CD14-positive monocyte (primary cell): ENCODE data around the gene PLEKHA3. TPM values are rescaled to one million over a fixed set of nuclear protein-coding genes. Genes with fewer than 3 reads are reported as not detected.

Source experiments
- DNase-seq, 3 donors: peaks; one replicate each; pipeline ENCODE4 v3.0.0-alpha.2; 2011 to 2022
- H2AFZ ChIP-seq: 2 replicates; pipeline ENCODE4 v1.6.0; 2012; ENCODE audit warnings: mild to moderate bottlenecking, low read depth, low read length, inconsistent platforms; ENCODE audit not compliant: insufficient read depth, poor library complexity, severe bottlenecking
- H3K27ac ChIP-seq, 2 donors: 1 replicate in 1 of 2; 2 replicates in 1 of 2; pipeline ENCODE4 v1.5.1; 2012 to 2013; ENCODE audit warnings: low read length in 2 of 2, control low read depth in 1 of 2, inconsistent platforms in 1 of 2, low read depth in 1 of 2, mild to moderate bottlenecking in 1 of 2
- H3K27me3 ChIP-seq, 2 donors: one replicate each; pipeline versions ENCODE4 v1.6.0 to v1.6.1; 2011 to 2013; ENCODE audit warnings: low read length in 2 of 2; ENCODE audit not compliant: control insufficient read depth in 2 of 2, insufficient read depth in 2 of 2
- H3K36me3 ChIP-seq, 2 donors: replicated peaks in 1 of 2; 1 replicate in 1 of 2; 2 replicates in 1 of 2; pipeline versions ENCODE4 v1.5.1 to v1.6.1; 2012 to 2013; ENCODE audit warnings: low read length in 2 of 2, control low read depth in 1 of 2, inconsistent platforms in 1 of 2, mild to moderate bottlenecking in 1 of 2; ENCODE audit not compliant: insufficient read depth in 2 of 2, control insufficient read depth in 1 of 2
- H3K4me1 ChIP-seq, 2 donors: 1 replicate in 1 of 2; 2 replicates in 1 of 2; pipeline versions ENCODE4 v1.5.1 to v1.6.1; 2012 to 2013; ENCODE audit warnings: low read length in 2 of 2, control low read depth in 1 of 2, inconsistent platforms in 1 of 2, mild to moderate bottlenecking in 1 of 2, moderate library complexity in 1 of 2; ENCODE audit not compliant: insufficient read depth in 2 of 2, control insufficient read depth in 1 of 2
- H3K4me2 ChIP-seq: replicated peaks from 2 replicates; pipeline ENCODE3; 2012; ENCODE audit warnings: low read length, moderate library complexity, mild to moderate bottlenecking; ENCODE audit not compliant: poor library complexity, severe bottlenecking; ENCODE audit errors: extremely low read depth
- H3K4me3 ChIP-seq, 3 experiments: fragments of 200-600 bp in 1 of 3; sonication (generic) in 1 of 3; replicated peaks in 1 of 3; 1 replicate in 2 of 3; 2 replicates in 1 of 3; pipeline ENCODE4 v1.5.1; 2011 to 2013; ENCODE audit warnings: low read length in 3 of 3, mild to moderate bottlenecking in 3 of 3, control low read depth in 2 of 3, low read depth in 2 of 3, inconsistent platforms in 1 of 3, moderate library complexity in 1 of 3
- H3K79me2 ChIP-seq: 2 replicates; pipeline ENCODE4 v1.6.0; 2012; ENCODE audit warnings: mild to moderate bottlenecking, control low read depth, inconsistent platforms, low read length, moderate library complexity; ENCODE audit not compliant: insufficient read depth
- H3K9ac ChIP-seq: 2 replicates; pipeline ENCODE4 v1.6.0; 2017; ENCODE audit warnings: low read length, mild to moderate bottlenecking; ENCODE audit not compliant: insufficient read depth, poor library complexity, severe bottlenecking
- H3K9me3 ChIP-seq, 2 donors: replicated peaks in 1 of 2; 1 replicate in 1 of 2; 2 replicates in 1 of 2; pipeline versions ENCODE4 v1.5.1 to v1.6.1; 2012 to 2013; ENCODE audit warnings: low read length in 2 of 2, control low read depth in 1 of 2; ENCODE audit not compliant: control insufficient read depth in 1 of 2, insufficient read depth in 1 of 2
- H4K20me1 ChIP-seq: 2 replicates; pipeline ENCODE4 v1.6.0; 2012; ENCODE audit warnings: mild to moderate bottlenecking, low read length, control low read depth, moderate library complexity; ENCODE audit not compliant: insufficient read depth
- H3K27ac Mint-ChIP-seq, 7 donors: one replicate each; pipeline ENCODE4 v1.8.0; 2020; ENCODE audit warnings: mild to moderate bottlenecking in 7 of 7, mixed read lengths in 7 of 7, moderate library complexity in 6 of 7, inconsistent platforms in 2 of 7
- H3K27me3 Mint-ChIP-seq, 3 donors: one replicate each; pipeline ENCODE4 v1.8.0; 2021 to 2022; ENCODE audit warnings: low read depth in 3 of 3, mild to moderate bottlenecking in 3 of 3, mixed read lengths in 3 of 3, moderate library complexity in 3 of 3, inconsistent platforms in 1 of 3
- H3K36me3 Mint-ChIP-seq, 2 donors: one replicate each; pipeline ENCODE4 v1.8.0; 2020; ENCODE audit warnings: mixed read lengths in 2 of 2, inconsistent platforms in 1 of 2, mild to moderate bottlenecking in 1 of 2
- H3K4me1 Mint-ChIP-seq: one replicate; pipeline ENCODE4 v1.8.0; 2020; ENCODE audit warnings: mild to moderate bottlenecking, mixed read lengths
- H3K4me3 Mint-ChIP-seq, 2 donors: one replicate each; pipeline ENCODE4 v1.8.0; 2020; ENCODE audit warnings: mild to moderate bottlenecking in 2 of 2, mixed read lengths in 2 of 2, moderate library complexity in 1 of 2
- H3K9me3 Mint-ChIP-seq, 7 donors: one replicate each; pipeline ENCODE4 v1.8.0; 2020 to 2022; ENCODE audit warnings: mixed read lengths in 7 of 7, mild to moderate bottlenecking in 6 of 7, moderate library complexity in 6 of 7, inconsistent platforms in 2 of 7
- WGBS: methylation state at CpG from one replicate; pipeline ENCODE4 v1.1.5; 2013; ENCODE audit warnings: missing lambda C conversion rate; ENCODE audit not compliant: insufficient coverage; 5-methylcytosine and 5-hydroxymethylcytosine counted together
- intact Hi-C, 2 donors: fragments of 100-400 bp; cut with micrococcal nuclease; formaldehyde crosslinking; loops; one replicate each; pipeline versions ENCODE4 v1.15.0 to v1.15.1; 2023
- polyA plus RNA-seq, 3 donors: library from polyadenylated mRNA; depleted of rRNA in 1 of 3; unstranded in 2 of 3; stranded (reverse) in 1 of 3; fragments of 300-500 nt in 2 of 3; fragments of >200 nt in 1 of 3; fragmentation: Illumina TruSeq in 2 of 3; gene quantifications; 1 replicate in 2 of 3; 2 replicates in 1 of 3; pipeline ENCODE4 v1.2.3, GENCODE V29; 2012 to 2021
- TF ChIP-seq, protein P1 (sequence below): fragments of 200-600 bp; IDR thresholded peaks from one replicate; pipeline ENCODE4 v1.8.0; 2022; ENCODE audit warnings: antibody characterized with exemption, mild to moderate bottlenecking

Gene PLEKHA3
- polyA plus RNA-seq, 3 donors = 5.3 to 14.1 (median 13.4) TPM

GRCh38 chr2:178479758-178480226 lies 465 bp upstream of the PLEKHA3 start:
- peak overlapping the region; percentile 97 for H3K4me2 ChIP-seq
- peak overlapping the region; percentile 68 to 92 for H3K4me3 Mint-ChIP-seq
- peaks cover 33 to 39% of the 10 kb centered on the region in 2 donors for H3K4me1 ChIP-seq
- peaks cover 40% of the 10 kb centered on the region for H3K4me1 Mint-ChIP-seq
- peak in 1 of 3 donors; percentile 27 for DNase-seq
- no peaks in the 10 kb centered on the region for H3K36me3 ChIP-seq
- peaks cover 46% of the 10 kb centered on the region for H3K79me2 ChIP-seq
- H3K27me3 Mint-ChIP-seq = no peaks in the 10 kb centered on the region
- peak overlapping the region; percentile 39 to 86 (median 42) for H3K4me3 ChIP-seq
- peak overlapping the region; percentile 80 for H2AFZ ChIP-seq
- H3K27ac Mint-ChIP-seq = peak overlapping the region; percentile 97 to 100 (median 99)
- TF ChIP-seq, protein P1, sequence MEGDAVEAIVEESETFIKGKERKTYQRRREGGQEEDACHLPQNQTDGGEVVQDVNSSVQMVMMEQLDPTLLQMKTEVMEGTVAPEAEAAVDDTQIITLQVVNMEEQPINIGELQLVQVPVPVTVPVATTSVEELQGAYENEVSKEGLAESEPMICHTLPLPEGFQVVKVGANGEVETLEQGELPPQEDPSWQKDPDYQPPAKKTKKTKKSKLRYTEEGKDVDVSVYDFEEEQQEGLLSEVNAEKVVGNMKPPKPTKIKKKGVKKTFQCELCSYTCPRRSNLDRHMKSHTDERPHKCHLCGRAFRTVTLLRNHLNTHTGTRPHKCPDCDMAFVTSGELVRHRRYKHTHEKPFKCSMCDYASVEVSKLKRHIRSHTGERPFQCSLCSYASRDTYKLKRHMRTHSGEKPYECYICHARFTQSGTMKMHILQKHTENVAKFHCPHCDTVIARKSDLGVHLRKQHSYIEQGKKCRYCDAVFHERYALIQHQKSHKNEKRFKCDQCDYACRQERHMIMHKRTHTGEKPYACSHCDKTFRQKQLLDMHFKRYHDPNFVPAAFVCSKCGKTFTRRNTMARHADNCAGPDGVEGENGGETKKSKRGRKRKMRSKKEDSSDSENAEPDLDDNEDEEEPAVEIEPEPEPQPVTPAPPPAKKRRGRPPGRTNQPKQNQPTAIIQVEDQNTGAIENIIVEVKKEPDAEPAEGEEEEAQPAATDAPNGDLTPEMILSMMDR = no peak
- H4K20me1 ChIP-seq = peaks cover 14% of the 10 kb centered on the region
- H3K9me3 Mint-ChIP-seq = no peaks in the 10 kb centered on the region
- H3K9ac ChIP-seq = peak overlapping the region; percentile 88
- intact Hi-C loops = loop anchor here (1.0 to 5.0 kb wide), 3 partner anchors 28 to 43 kb away; partner anchors contain the start of genes PJVK (in 1 of the 2) and PRKRA (in 1 of the 2)
- no peaks in the 10 kb centered on the region for H3K36me3 Mint-ChIP-seq
- 27% methylated on average over 15 of the region's 19 CpGs for WGBS
- H3K27me3 ChIP-seq = no peaks in the 10 kb centered on the region
- H3K27ac ChIP-seq = peak overlapping the region; percentile 89 to 99
- no peaks in the 10 kb centered on the region for H3K9me3 ChIP-seq

- intact Hi-C loops = loop anchor here (5.0 kb wide), 2 partner anchors 40 kb away; no protein-coding TSS in a partner anchor
- H3K9ac ChIP-seq = no peak overlapping the region
- peaks cover 33 to 39% of the 10 kb centered on the region in 2 donors for H3K4me1 ChIP-seq
- no peak overlapping the region for H3K27ac ChIP-seq
- peaks cover 32% of the 10 kb centered on the region for H4K20me1 ChIP-seq
- no peaks in the 10 kb centered on the region for H3K27me3 ChIP-seq
- H3K4me1 Mint-ChIP-seq = peaks cover 44% of the 10 kb centered on the region
- no peak overlapping the region for H3K4me3 Mint-ChIP-seq
- H3K27me3 Mint-ChIP-seq = no peaks in the 10 kb centered on the region
- H3K36me3 ChIP-seq = peaks cover 15 to 21% of the 10 kb centered on the region in 2 donors
- no peaks in the 10 kb centered on the region for H3K9me3 ChIP-seq
- peak in 2 of 3 donors; percentile 17 to 36 for DNase-seq
- H3K79me2 ChIP-seq = peaks cover 68% of the 10 kb centered on the region
- no peak overlapping the region for H3K27ac Mint-ChIP-seq
- no peaks in the 10 kb centered on the region for H3K9me3 Mint-ChIP-seq
- whole genome bisulfite sequencing = no CpG with 5 or more reads among the region's 4 CpGs
- no peak overlapping the region for H2AFZ ChIP-seq
- H3K36me3 Mint-ChIP-seq = peaks cover 13 to 16% of the 10 kb centered on the region in 2 donors
- no peak overlapping the region for H3K4me3 ChIP-seq
- TF ChIP-seq, protein P1 = no peak
- H3K4me2 ChIP-seq = no peak overlapping the region
These were observed 2.2 kb downstream of the PLEKHA3 start for GRCh38 chr2:178482437-178482836.
